ENCODE results near the gene GPR137.

GPR137 gene

DNA sequence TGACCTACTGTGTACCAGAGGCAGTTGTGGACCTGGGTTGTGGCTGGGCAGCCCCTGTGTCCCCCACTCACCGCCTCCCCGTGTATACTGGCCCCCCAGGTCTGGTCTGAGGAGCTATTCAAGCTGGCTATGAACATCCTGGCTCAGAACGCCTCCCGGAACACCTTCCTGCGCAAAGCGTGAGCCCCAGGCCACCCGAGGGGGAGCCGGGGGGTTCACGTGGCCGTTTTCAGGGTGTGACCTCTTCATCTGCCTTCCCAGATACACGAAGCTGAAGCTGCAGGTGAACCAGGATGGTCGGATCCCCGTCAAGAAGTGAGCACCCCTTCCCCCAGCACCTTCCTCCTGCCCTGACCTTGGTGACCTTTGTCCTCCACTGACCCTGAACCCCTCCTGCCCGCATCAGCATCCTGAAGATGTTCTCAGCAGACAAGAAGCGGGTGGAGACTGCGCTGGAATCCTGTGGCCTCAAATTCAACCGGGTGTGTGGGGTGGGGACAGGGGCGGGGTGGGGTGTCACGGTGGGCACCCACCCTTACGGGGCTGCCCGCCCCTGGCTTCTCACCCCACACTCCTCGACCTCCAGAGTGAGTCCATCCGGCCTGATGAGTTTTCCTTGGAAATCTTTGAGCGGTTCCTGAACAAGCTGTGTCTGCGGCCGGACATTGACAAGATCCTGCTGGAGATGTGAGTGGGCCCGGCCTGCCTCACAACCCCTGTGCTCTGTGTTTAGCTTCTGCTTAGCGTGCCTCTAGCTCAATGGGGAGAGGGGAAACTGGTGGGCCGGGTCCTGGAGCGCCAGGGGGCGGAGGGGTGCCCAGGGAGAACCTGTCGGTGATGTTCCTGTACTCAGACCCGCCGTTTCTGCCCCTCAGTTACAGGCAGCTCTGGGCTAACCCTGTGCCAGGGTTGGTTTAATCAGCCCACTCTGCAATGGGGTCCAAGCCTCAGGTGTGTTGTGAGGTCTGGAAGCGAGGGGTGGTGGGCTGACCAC lies 30.2 kb upstream of the GPR137 start:
- ChIA-PET CTCF (no interaction called here), POLR2A (interaction anchor here (0.8 to 4.1 kb wide), 5 partner anchors 9 to 62 kb away, joined by 3 to 18 read pairs (median 4); partner anchors contain the start of genes FKBP2, PPP1R14B, PRDX5 and TRMT112)
- TF ChIP-seq HDGF (IDR thresholded peaks at IDR 0.05; ENCODE audit: borderline replicate concordance), result no peak
- TF ChIP-seq FOXA1 (IDR thresholded peaks at IDR 0.05), result no peak
- TF ChIP-seq FOXK2 (IDR thresholded peaks at IDR 0.05), result no peak
- no peak for TF ChIP-seq BHLHE40 (IDR thresholded peaks at IDR 0.05; ENCODE audit: borderline replicate concordance)
- TF ChIP-seq L3MBTL2 (conservative IDR thresholded peaks at IDR 0.05), result no peak
- no peak for TF ChIP-seq ZNF384 (IDR thresholded peaks at IDR 0.05)
- TF ChIP-seq FOXM1 (IDR thresholded peaks at IDR 0.05; ENCODE audit: borderline replicate concordance), result no peak
- TF ChIP-seq CTBP1 (IDR thresholded peaks at IDR 0.05; ENCODE audit: borderline replicate concordance), result no peak
- TF ChIP-seq, protein P1, sequence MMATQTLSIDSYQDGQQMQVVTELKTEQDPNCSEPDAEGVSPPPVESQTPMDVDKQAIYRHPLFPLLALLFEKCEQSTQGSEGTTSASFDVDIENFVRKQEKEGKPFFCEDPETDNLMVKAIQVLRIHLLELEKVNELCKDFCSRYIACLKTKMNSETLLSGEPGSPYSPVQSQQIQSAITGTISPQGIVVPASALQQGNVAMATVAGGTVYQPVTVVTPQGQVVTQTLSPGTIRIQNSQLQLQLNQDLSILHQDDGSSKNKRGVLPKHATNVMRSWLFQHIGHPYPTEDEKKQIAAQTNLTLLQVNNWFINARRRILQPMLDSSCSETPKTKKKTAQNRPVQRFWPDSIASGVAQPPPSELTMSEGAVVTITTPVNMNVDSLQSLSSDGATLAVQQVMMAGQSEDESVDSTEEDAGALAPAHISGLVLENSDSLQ (IDR thresholded peaks at IDR 0.05), result no peak
- TF ChIP-seq NFRKB (IDR thresholded peaks at IDR 0.05), result no peak
- no peak for TF ChIP-seq ARNT (IDR thresholded peaks at IDR 0.05)
- no peak for TF ChIP-seq SUZ12 (IDR thresholded peaks at IDR 0.05)
- TF ChIP-seq TARDBP (IDR thresholded peaks at IDR 0.05), result no peak
- TF ChIP-seq LEF1 (IDR thresholded peaks at IDR 0.05; ENCODE audit: borderline replicate concordance), result no peak
- DNase-seq (ENCODE audit: extremely low spot score), result no peak

DNA sequence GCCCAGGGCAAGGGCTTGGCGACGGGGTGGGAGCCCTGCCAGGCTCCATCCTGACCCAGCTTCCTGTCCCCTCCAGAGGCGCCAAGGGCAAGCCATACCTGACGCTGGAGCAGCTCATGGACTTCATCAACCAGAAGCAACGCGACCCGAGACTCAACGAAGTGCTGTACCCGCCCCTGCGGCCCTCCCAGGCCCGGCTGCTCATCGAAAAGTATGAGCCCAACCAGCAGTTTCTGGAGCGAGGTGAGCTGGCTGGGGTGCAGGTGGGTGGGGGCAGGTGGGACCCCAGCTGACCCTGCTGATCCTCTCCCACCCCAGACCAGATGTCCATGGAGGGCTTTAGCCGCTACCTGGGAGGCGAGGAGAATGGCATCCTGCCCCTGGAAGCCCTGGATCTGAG lies 29.3 kb upstream of the GPR137 start:
- ChIA-PET POLR2A (interaction anchor here (0.9 to 4.1 kb wide), 3 partner anchors 10 to 61 kb away, joined by 3 to 18 read pairs (median 6); partner anchors contain the start of genes FKBP2, PPP1R14B, PRDX5 and TRMT112), CTCF (no interaction called here)
- no peak for DNase-seq (ENCODE audit: extremely low spot score)
- TF ChIP-seq ELF4 (IDR thresholded peaks at IDR 0.05) (no peak), NFRKB (IDR thresholded peaks at IDR 0.05) (no peak), ZNF384 (IDR thresholded peaks at IDR 0.05) (no peak)
- TF ChIP-seq, protein P1 (IDR thresholded peaks at IDR 0.05), result no peak

DNA sequence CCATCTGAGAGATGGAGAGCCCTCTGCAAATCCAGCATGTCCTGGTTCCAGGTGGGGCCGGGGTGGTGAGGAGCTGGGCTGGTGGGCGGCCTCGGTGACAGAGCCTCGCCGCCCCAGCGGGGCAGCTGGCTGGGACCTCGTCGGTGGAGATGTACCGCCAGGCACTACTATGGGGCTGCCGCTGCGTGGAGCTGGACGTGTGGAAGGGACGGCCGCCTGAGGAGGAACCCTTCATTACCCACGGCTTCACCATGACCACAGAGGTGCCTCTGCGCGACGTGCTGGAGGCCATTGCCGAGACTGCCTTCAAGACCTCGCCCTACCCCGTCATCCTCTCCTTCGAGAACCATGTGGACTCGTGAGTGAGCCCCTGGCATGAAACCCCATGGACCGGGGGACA lies 27.3 kb upstream of the GPR137 start:
- no peak for DNase-seq (ENCODE audit: extremely low spot score)
- POLR2A ChIA-PET, result interaction anchor here (0.9 to 4.1 kb wide), 2 partner anchors 11 to 12 kb away, joined by 3 to 18 read pairs; partner anchors contain the start of gene PPP1R14B
- no peak for TF ChIP-seq ARNT (IDR thresholded peaks at IDR 0.05)
- no peak for TF ChIP-seq HDGF (IDR thresholded peaks at IDR 0.05; ENCODE audit: borderline replicate concordance)
- TF ChIP-seq TARDBP (IDR thresholded peaks at IDR 0.05), result no peak
- no peak for TF ChIP-seq BHLHE40 (IDR thresholded peaks at IDR 0.05; ENCODE audit: borderline replicate concordance)
- no peak for TF ChIP-seq LEF1 (IDR thresholded peaks at IDR 0.05; ENCODE audit: borderline replicate concordance)
- TF ChIP-seq NFRKB (IDR thresholded peaks at IDR 0.05), result no peak
- no peak for TF ChIP-seq L3MBTL2 (conservative IDR thresholded peaks at IDR 0.05)
- TF ChIP-seq FOXA1 (IDR thresholded peaks at IDR 0.05), result no peak
- no peak for TF ChIP-seq ZNF384 (IDR thresholded peaks at IDR 0.05)
- no peak for TF ChIP-seq SUZ12 (IDR thresholded peaks at IDR 0.05)
- TF ChIP-seq CTBP1 (IDR thresholded peaks at IDR 0.05; ENCODE audit: borderline replicate concordance), result no peak
- no peak for TF ChIP-seq SP1 (IDR thresholded peaks at IDR 0.05)
- no peak for TF ChIP-seq ELF4 (IDR thresholded peaks at IDR 0.05)
- TF ChIP-seq, protein P1 (IDR thresholded peaks at IDR 0.05), result no peak
- TF ChIP-seq FOXK2 (IDR thresholded peaks at IDR 0.05), result no peak
- no peak for TF ChIP-seq FOXM1 (IDR thresholded peaks at IDR 0.05; ENCODE audit: borderline replicate concordance)
- CTCF ChIA-PET, result no interaction called here

DNA sequence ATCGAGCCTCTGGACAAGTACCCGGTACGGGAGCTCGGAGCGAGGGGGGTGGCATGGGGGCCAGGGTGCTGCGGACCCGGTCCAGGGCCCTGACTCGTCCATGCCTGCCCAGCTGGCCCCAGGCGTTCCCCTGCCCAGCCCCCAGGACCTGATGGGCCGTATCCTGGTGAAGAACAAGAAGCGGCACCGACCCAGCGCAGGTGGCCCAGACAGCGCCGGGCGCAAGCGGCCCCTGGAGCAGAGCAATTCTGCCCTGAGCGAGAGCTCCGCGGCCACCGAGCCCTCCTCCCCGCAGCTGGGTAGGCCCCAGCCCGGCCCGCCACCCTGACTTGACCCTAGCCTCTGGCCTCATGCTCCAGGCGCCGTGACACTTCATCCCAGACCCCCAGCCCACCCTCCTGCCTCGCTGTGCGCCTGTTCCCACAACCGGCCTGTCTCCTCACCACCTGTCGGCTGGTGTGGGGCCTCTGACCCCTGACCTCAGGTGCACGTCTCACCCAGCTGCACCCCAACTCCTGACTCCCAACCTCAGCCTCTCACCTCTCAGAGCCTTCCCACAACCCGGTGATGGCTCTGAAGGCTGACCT lies 26.6 kb upstream of the GPR137 start:
- POLR2A ChIA-PET, result interaction anchor here (4.1 kb wide), 1 partner anchor 12 kb away, joined by 18 read pairs; the partner anchor contains the start of gene PPP1R14B

DNA sequence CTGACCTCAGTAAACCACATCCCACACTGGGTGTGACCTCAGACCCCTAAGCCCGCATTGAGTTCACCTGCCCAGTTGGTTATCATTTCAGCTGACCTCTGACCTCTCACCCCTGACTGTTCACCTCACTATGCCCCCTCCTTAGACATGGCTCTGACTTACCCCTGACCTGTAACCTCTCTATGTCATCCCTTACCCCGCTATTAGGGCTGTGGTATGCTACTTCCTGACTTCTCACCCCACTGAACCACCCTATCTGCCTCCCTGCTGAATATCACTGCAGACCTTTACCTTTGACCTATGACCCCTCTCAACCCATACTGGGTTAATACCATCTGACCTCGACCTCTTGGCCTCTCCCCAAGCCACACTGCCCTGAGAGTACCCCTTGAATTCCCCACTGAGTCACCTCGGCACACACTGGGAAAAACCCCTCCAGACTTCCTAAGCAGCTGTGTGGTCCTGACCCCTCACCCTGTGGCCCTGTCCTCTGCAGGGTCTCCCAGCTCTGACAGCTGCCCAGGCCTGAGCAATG lies 26.0 kb upstream of the GPR137 start:
- TF ChIP-seq, protein P1 (IDR thresholded peaks at IDR 0.05), result no peak
- TF ChIP-seq NFRKB (IDR thresholded peaks at IDR 0.05), result no peak
- TF ChIP-seq HDGF (IDR thresholded peaks at IDR 0.05; ENCODE audit: borderline replicate concordance), result no peak
- TF ChIP-seq FOXK2 (IDR thresholded peaks at IDR 0.05), result no peak
- no peak for TF ChIP-seq L3MBTL2 (conservative IDR thresholded peaks at IDR 0.05)
- TF ChIP-seq ARNT (IDR thresholded peaks at IDR 0.05), result no peak
- no peak for TF ChIP-seq SUZ12 (IDR thresholded peaks at IDR 0.05)
- TF ChIP-seq TARDBP (IDR thresholded peaks at IDR 0.05), result no peak
- TF ChIP-seq FOXA1 (IDR thresholded peaks at IDR 0.05), result no peak
- TF ChIP-seq ELF4 (IDR thresholded peaks at IDR 0.05), result no peak
- no peak for DNase-seq (ENCODE audit: extremely low spot score)
- ChIA-PET POLR2A (interaction anchor here (4.1 kb wide), 1 partner anchor 13 kb away, joined by 18 read pairs; the partner anchor contains the start of gene PPP1R14B), CTCF (no interaction called here)

More for the DNA sequence above, 26.6 kb upstream of the GPR137 start:
- CTCF ChIA-PET, result no interaction called here
- DNase-seq (ENCODE audit: extremely low spot score), result no peak
- no peak for TF ChIP-seq FOXM1 (IDR thresholded peaks at IDR 0.05; ENCODE audit: borderline replicate concordance)

Data from HEK293T (cell line).